Left renal pelvis (tissue), 4 donors: ENCODE data around the gene OXSR1. TPM values are rescaled to one million over a fixed set of nuclear protein-coding genes. Genes with fewer than 3 reads are reported as not detected.
"Not testable (repeated sequence)": the region's sequence is repeated elsewhere in the genome, so short reads cannot be mapped to it uniquely, and the experiment has no call there.

Experiments used
- DNase-seq, 4 donors: peaks; one replicate each; pipeline ENCODE4 v3.0.0-alpha.2; 2013; ENCODE audit warnings: low read depth in 4 of 4, low spot score in 3 of 4
- polyA plus RNA-seq, 4 donors: library from polyadenylated mRNA; unstranded; fragments of 120-200 nt; gene quantifications; one replicate each; pipeline ENCODE4 v1.2.1, GENCODE V29; 2013; ENCODE audit not compliant: insufficient read length in 4 of 4

OXSR1 gene
- polyA plus RNA-seq, 4 donors, result 33.5 to 56.5 (median 46.8) TPM

DNA sequence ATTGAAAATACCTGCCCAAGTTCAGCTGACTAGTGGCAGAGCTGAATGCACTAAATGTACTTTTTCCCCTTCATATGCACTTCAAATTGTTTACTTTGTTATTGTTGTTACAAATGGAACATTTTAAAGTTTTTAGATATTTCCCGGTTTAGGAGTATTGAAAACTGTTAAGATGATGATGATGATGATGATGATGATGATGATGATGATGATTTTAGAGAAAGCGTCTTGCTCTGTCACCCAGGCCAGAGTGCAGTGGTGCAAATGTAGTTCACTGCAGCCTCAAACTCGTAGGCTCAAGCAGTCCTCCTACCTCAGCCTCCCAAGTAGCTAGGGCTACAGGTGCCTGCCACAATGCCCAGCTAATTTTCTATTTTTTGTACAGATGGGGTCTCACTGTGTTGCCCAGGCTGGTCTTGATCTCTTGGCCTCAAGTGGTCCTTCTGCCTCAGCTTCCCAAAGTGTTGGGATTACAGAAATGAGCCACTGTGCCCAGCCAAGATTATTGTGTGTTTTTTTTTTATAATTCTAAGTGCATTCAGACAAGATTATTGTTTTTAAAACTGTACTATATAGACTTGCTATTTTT is 54.4 kb downstream of the OXSR1 start:
- no peak for DNase-seq

- no peak for DNase-seq
Observed at GRCh38 chr3:38221005-38221404, 55.7 kb downstream of the OXSR1 start.

GRCh38 chr3:38222032-38222634 is 56.8 kb downstream of the OXSR1 start:
- DNase-seq, result no peak

DNA sequence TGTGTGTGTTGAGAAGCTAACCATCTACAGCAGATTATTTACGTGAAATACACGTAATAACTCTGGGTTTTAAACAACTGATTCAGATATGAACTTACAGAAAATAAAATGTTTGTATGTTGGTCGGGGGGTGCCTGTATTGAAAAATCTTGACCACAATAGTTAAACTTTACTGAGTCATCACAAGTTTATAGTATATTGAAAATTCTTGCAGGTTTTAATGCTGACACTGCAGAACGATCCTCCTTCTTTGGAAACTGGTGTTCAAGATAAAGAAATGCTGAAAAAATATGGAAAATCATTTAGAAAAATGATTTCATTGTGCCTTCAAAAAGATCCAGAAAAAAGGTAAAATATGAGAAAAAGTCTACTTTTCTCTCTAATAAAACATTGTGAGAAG is 59.0 kb downstream of the OXSR1 start:
- no peak for DNase-seq

DNA sequence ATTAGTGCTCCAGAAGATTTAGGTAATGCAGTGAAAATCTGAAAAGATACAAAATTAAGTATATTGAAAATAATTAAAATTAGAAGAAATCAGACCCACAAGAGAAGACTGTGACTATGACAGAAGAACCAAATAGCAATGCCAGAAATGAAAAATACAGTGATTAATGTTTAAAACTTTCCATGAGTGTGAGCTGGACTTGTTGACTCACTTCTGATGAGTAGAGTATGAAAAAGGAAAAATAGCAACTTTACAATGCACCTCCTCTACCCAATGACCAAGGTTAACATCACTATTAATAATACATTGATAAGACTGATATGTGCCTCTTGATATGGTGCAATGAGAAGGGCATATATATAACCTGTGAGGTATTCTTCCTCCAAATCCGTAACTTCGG is 60.9 kb downstream of the OXSR1 start:
- DNase-seq, result no peak

- DNase-seq, result no peak
Observed at GRCh38 chr3:38227989-38228388, 62.7 kb downstream of the OXSR1 start.

- no peak for DNase-seq
Observed at GRCh38 chr3:38229036-38229435, 63.7 kb downstream of the OXSR1 start.

- no peak for DNase-seq
Observed at GRCh38 chr3:38232701-38233100, 67.4 kb downstream of the OXSR1 start.

GRCh38 chr3:38235466-38235865 is 70.1 kb downstream of the OXSR1 start:
- DNase-seq, result no peak

- no peak for DNase-seq
Observed at GRCh38 chr3:38238416-38239008, 73.2 kb downstream of the OXSR1 start.

GRCh38 chr3:38242812-38243211 is 77.5 kb downstream of the OXSR1 start:
- DNase-seq, result not testable (repeated sequence)

GRCh38 chr3:38245930-38246329 is 80.6 kb downstream of the OXSR1 start:
- DNase-seq, result no peak

DNA sequence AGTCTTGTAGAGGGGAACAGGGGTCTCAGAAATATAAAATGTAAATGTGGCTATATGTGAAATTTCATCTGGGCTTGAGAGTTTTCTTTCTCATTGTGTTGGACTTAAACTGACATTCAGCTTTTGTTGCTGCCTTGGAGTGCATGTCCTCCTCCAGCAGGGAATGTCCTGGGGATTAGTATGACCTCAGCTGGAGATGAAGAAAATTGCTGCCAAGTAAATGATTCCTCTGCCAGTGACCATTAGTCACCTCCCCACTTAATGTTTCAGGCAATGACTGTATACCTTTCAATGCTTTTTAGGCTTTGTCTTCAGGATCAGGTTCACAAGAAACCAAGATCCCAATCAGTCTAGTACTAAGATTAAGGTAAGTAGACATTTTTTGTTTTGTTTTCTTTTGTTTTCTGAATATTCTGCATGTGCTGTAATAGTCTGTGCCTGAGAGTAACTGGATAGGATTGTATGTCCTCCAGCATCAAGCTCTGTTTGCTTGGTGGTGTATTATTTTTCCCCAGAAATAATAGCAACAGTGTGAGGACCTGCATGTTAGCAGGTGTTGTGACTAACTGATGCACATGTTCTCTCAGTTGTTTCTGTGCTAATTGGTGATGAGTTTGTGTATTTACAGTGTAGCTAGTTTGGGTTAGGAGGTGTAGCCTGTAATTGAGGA is 82.2 kb downstream of the OXSR1 start:
- DNase-seq, result no peak

- no peak for DNase-seq
Observed at GRCh38 chr3:38250198-38250597, 84.9 kb downstream of the OXSR1 start.

GRCh38 chr3:38251197-38251596 is 85.9 kb downstream of the OXSR1 start:
- DNase-seq, result no peak

DNA sequence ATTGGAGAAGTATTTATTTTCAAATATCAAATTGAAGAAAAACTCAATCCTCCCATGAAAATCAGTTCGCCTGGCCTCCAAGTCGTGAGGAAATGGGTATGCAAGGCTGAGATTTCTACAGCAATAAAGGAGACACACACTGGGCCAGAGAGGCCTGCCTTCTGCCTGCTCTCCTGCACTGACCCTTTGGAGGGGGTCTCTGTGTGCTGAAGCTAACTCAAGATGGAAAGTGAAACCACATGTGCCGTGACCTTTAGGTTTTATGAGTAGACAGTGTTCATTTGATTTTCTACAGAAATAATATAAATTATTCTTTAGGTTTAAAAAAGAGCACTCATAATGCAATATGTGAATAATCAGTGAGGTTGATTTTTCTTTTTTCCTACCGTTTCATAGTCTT is 88.4 kb downstream of the OXSR1 start:
- DNase-seq, result no peak

DNA sequence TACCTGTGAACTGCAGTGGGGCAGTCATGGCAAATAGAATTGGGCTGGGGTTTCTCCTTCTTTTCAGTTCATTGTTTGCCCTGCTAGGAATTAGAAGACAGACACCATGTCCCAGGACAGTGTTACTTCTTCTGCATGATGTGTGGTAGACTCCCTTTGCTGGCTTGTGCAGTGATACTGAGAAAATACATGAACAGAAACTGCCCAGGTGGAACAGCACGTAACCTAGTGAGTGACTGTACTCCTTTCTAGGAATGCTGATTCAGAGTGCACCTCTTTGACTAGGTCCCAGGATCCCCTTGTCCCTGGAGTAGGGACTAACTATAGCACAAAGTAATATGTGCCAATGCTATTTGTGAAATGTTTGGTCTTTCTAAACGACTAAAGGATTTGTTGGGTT is 89.5 kb downstream of the OXSR1 start:
- no peak for DNase-seq

DNA sequence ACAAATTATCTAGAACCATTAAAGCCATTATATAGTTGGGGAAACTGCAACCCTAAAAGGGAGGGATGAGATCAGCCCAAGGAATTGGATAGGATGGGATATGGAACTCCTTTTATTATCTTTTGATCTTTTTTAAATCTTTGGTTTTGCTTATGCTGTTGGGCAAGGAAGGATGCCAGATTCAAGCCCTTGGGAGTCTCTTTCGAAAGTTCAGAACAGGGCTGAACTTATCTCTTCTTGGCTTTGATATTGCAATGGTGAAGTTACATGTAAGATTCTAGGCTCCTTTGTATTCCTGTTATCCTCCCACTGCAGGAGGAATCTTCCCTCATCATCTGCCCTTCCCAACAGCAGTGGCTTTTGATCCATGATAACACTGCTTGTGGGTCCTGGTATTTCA is 90.3 kb downstream of the OXSR1 start:
- DNase-seq, result no peak

GRCh38 chr3:38257583-38257982 is 92.2 kb downstream of the OXSR1 start:
- no peak for DNase-seq

DNA sequence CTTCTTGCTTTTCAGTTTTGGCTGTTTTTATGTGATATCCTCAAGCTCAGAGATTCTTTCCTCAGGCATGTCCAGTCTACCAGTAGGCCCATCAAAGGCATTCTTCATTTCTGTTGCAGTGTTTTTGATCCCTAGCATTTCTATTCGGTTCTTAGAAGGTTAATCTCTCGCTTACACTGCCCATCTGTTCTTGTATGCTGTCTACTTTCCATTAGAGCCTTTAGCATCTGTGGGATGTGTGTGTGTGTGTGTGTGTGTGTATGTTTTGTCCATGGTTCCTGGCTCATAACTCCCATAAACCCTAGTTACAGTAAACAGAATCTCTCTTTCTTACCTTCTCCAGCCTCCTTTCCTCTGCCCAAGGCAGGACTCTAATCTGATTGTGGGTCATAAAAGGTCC is 95.1 kb downstream of the OXSR1 start:
- no peak for DNase-seq

DNA sequence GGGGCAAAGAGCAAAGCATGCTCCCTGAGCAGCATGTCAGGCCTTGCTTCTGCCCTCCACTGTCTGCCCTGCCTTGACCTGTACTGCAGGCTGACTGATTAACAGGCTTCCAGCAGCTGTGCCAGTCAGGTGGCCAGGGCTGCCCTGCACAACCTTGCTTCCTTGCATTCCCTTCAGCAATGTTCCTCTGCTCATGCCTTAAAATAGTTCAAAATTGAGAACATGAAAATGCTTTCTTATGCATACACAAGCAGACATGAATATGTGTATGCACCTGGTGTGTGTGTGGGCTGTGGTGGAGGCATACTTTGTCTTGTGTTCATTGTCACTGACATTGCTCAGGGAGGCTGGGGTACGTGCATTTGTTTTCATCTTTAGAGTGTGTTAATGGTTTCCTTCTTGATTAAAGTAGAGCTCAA is 99.0 kb downstream of the OXSR1 start:
- peak in 1 of 4 donors; percentile 24 for DNase-seq

DNA sequence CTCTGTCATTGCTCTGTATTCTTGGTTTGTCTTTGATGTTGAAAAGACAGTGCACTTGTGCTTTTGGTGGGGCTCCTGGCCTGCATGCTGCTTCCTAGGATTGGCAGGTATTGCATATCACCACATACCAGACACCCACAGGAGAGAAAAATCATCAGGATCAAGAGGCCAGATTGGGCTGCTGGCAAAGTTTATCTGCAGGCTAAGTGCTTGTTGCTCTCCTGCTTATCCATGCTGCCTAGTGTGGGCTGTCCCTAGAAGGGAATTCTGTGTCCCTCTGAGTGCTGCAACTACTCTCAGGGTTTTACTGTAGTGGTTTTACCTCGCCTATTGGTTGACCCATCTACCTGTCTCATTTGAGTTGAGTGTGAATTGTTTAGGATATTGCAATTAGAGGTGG is 99.4 kb downstream of the OXSR1 start:
- no peak for DNase-seq
